Posterior cingulate gyrus (tissue), 11 donors: ENCODE results near the gene LTC4S.
"Not testable (repeated sequence)": the region's sequence is repeated elsewhere in the genome, so short reads cannot be mapped to it uniquely, and the experiment has no call there.

Experiments
- DNase-seq, 10 donors: peaks; one replicate each; pipeline versions ENCODE4 v3.0.0 to v3.0.0-alpha.2; 2020 to 2021; ENCODE audit warnings: mixed read lengths in 3 of 10
- intact Hi-C: fragments of 100-400 bp; cut with DNase I; formaldehyde crosslinking; loops from one replicate; pipeline ENCODE4 v1.15.1; 2023

Gene LTC4S

DNA sequence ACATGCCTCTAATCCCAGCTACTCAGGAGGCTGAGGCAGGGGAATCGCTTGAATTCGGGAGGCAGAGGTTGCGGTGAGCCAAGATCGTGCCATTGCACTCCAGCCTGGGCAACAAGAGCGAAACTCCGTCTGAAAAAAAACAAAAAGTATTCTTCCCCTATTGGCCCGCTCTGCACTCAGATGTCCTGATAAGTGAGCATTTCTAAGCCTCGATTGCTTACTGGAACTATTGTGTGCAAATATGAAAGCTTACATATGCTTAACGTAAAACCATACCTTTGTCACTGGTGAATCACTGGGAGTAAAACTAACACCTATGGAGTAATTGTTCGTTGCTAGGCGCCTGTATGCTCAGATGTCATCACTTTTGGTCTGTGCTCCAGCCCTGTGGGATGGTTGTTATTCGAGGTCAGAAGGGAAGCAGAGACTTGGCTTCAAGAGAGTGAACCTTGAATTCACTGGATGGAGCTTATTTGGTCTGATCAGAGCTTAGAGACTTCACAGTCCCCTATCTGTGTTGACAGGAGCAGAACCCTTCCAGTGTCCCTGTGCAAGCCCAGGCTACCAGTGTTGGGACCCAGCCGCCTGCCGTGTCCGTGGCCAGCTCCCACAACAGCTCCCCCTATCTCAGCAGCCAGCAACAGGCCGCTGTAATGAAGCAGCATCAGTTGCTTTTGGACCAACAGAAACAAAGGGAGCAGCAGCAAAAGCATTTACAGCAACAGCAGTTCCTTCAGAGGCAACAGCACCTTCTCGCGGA lies 25.3 kb upstream of the LTC4S start:
- intact Hi-C loops, result no loop called here
- DNase-seq, result peak in 3 of 10 donors; percentile 31 to 82 (median 71)

DNA sequence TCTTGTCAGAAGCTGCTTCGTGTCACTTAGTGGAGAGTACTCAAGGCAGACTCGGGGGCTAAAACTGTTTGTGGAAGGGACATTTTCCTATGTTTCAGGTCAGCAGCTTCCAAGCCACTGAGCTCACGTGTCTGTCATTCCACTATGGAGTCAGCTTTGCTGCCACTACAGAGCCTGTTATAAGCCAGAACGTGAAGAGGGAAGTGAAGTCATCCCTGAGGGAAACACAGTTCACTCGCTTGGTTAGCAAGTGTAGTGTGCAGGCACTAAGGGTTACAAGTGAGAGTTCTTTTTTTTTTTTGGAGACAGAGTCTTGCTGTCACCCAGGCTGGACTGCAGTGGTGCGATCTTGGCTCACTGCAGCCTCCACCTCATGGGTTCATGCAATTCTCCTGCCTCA lies 24.5 kb upstream of the LTC4S start:
- intact Hi-C loops, result no loop called here
- DNase-seq, result peak in 1 of 10 donors; percentile 5

DNA sequence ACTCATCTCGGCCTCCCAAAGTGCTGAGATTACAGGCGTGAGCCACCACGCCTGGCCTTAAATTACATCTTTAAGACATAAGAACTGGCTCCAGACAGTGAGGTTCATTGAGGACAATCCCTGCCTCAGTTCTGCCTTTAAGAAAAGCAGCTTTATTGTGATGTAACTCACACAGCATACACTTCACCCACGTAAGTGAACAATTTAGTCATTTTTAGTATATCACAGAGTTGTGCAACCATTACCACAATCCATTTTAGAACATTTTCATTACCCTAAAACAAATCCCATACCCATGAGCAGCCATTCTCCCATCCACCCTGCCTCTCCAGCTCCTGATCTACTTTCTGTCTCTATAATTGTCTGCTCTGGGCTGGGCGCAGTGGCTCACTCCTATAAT lies 24.0 kb upstream of the LTC4S start:
- intact Hi-C loops, result no loop called here
- peak in 1 of 10 donors; percentile 9 for DNase-seq

DNA sequence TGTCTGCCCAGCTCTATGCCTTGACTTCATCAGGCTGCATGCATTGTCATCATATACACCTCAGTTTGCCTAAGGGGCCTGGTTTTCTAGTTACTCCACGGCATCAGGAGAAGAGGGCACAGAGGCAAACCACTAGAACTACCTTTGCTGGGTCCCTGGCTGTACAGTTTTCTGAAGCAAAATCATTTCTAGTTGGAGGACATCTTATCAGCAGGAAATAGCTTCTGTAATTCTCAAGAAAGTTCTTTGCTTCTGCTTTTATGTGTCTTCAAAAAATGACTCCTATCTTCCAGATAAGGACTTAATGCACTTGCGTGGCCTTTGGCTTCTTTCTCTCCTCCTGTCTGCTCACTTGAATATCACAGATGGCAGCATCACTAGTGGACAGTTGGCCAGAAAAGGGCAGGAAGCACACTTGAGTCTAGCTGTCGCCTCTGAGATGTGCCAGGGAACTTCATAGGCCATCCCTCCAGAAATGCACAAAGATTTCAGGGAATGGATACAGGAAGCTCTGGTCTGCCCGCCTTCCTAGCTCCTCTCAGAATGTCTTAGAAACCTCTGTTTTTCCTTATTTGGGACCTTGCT lies 22.4 kb upstream of the LTC4S start:
- peak in 1 of 10 donors; percentile 10 for DNase-seq
- intact Hi-C loops, result no loop called here

DNA sequence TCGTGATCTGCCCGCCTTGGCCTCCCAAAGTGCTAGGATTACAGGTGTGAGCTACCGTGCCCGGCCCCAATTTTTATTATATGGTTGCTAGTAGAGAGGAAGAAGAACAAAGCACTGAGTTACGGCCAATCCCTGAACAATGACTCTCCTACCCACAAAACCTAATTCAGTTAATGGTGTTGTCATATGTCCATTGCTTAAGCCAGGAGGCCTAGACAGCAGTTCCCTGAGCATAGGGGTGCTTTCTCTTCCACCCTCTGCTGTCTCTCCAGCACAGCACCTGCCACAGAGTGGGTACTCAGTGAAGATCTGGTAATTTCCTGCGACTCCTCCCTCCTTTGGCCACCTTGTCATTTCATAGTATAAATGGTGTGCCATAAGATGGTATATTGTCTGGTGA lies 21.4 kb upstream of the LTC4S start:
- peak in 2 of 10 donors; percentile 4 to 17 for DNase-seq
- intact Hi-C loops, result no loop called here

DNA sequence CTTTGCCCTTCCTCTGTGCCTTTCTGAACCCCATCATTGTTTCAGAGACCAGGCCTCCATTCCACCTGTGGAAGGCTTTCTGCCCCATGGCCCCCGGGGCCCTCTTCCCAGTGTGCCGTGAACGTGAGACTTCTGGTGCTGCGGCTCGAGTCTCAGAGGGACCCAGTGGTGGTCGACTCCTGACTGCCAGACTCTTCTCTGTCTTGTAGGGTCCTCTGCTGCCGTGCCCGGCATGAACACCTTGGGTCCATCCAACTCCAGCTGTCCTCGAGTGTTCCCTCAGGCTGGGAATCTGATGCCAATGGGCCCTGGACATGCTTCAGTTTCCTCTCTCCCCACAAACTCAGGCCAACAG lies 20.1 kb upstream of the LTC4S start:
- intact Hi-C loops, result no loop called here
- DNase-seq, result peak in 1 of 10 donors; percentile 19

DNA sequence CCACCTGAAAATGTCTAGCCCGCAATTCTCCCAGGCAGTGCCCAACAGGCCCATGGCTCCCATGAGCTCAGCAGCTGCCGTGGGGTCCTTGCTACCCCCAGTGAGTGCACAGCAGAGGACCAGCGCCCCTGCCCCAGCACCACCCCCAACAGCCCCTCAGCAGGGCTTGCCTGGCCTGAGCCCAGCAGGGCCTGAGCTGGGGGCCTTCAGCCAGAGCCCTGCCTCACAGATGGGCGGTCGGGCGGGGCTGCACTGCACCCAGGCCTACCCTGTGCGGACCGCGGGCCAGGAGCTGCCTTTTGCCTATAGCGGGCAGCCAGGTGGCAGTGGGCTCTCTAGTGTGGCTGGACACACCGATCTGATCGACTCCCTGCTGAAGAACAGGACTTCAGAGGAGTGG lies 19.3 kb upstream of the LTC4S start:
- DNase-seq, result peak in 2 of 10 donors; percentile 39 to 79
- intact Hi-C loops, result no loop called here

DNA sequence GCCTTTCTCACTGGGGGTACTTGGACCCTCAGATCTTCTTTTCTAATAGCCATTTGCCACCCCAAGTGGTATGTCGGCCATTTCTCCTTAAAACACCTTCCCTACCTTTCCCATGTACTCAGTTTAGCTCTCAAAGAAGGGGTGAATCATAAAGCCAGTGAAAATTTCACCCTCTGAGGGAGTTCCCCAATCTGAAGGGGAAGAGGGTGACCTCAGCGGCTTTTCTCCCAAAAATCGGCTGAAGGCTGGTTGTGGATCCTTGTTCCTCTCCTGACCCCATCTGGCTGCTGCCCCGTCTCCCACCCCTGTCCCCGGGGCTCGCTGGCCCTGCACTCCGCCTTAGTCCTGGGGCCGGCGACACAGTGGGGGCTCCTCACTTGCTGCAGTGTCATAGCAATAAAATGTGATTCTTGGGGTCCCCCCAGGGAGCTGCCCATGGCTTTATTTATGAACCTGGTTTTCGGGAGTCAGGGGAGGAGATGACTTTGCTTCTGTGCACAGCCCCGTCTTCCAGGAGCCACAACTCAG lies 17.3 kb upstream of the LTC4S start:
- intact Hi-C loops, result no loop called here
- DNase-seq, result peak in 1 of 10 donors; percentile 75

DNA sequence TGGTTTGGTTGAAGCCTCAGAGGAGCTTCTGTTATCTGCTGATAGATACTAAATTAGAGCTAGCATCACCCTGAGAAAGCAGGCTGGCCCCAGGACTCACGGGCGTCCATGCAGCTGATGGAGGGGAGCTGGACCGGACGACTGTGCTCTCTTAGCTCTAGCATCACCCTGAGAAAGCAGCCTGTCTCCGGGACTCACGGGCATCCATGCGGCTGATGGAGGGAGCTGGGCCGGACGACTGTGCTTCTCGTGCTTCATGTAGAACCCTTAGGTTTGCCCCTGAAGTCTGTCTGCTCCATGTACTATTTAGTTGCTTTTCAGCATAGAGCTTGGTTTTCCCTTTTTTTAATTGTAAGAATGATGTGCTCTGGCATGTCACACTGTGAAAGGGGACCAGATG lies 16.3 kb upstream of the LTC4S start:
- peak in 2 of 10 donors; percentile 33 to 71 for DNase-seq
- intact Hi-C loops, result no loop called here

DNA sequence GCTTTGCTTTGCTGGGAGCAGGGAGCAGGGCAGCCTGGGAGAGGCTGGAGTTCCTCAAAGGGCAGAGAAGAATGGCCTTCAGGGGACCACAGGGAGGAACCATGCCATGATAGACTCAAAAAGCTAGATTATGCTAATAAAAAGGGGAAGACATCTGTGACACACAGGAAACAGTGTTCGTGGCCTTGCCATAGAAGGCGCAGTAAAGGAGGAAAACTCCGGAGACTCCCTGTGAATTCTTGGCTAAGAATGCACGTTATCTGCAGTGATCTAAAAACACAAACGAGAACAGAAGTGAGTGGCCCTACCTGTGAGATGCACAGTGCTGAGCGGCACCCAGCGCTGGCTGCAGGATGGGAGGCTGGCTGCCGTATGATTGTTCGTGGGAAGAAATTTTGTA lies 15.9 kb upstream of the LTC4S start:
- DNase-seq, result peak in 2 of 10 donors; percentile 67 to 68
- intact Hi-C loops, result no loop called here

DNA sequence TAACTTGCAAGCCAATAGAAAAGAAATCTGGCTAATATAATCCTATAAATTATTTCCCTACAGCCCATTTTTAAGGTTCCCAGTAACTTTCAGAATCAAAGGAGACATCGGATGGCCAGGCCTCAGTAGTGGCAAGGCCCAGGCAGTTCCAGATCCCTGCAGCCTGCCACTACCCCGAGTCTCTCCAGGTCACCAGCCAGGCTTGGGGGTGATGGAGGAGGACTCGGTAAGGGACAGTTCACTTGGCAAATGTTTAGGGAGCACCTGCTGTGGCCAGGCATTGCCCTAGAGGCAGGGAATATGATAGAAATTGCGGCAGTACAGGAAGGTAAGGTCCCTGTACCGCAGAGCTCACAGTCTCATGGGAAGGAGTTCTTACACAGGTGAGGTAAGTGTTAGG lies 15.2 kb upstream of the LTC4S start:
- intact Hi-C loops, result no loop called here
- DNase-seq, result peak in 1 of 10 donors; percentile 52

DNA sequence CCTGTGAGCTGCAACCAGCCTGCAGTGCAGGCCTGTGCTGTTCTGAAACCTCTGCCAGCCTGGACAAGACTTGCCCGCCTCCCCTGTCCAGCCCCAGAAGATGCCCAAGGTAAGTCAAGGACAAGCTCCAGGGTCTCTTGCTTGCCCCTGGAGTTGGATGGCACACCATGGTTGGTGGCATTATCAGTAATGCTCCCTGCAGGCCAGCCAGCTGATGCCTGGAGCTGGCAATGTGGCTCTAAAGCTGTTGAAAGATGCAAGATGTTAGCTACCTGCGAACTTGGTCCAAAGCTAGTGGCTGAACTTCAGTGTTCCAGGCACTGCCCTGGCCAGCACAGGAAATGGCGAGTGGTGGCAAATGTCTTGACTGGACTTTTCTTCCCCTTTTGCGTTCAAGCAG lies 14.0 kb upstream of the LTC4S start:
- peak in 2 of 10 donors; percentile 16 to 46 for DNase-seq
- intact Hi-C loops, result no loop called here

DNA sequence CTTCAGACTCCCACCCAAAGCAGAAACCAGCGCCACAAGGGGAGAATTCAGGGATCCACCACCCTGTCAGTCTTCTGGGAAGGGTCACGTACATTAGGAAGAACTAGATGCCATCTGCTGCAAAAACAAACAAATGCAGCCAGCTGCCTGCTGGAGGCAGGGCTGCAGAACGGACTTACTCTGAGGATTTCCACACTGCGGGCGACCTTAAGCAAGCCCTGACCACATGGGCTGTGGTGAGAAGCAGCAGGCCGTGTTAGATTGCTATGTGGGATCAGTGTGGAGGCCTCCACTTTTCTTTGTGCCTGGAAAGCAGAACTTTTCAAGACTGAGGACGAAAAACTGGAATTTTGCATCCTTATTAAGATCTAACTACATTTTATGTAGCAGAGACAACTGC lies 13.4 kb upstream of the LTC4S start:
- intact Hi-C loops, result no loop called here
- DNase-seq, result peak in 2 of 10 donors; percentile 22 to 46

DNA sequence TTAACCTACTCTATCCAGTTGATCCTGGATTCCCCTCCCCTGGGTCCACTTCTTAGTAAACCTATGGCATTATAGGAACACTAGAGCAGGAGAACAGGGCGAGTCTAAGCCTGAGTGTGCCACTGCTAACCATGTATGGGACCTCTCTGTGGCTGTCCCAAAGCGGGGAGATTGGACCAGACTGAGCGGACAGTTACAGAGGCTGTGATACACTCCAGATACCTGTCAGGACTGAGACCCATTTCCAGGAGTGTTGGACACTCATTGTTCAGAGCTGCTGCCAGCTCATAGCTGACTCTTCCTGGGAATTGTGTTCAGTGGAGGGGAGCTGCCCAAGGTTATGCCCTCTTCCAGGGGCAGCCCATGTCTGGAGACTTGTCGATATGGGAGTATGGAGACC lies 11.9 kb upstream of the LTC4S start:
- intact Hi-C loops, result no loop called here

DNA sequence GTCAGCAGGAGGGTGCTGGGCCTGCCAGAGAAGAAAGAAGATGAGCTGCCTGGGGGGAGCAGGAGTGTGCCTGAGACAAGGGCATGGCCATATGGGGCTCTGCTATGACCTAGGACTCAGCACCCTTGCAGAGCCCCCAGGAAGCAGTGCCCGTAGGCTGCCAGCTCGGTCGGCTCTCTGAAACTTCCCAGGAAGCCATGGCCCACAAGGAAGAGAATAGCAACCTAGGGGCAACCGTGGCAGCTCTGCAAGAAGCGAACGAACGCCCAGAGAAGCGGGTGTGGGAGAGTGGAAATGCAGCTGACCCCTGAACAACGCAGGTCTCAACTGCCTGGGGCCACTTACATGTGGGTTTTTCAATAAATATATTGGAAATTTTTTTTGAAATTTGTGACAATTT lies 10.7 kb upstream of the LTC4S start:
- intact Hi-C loops, result no loop called here
- DNase-seq, result no peak

More for the DNA sequence above, 11.9 kb upstream of the LTC4S start:
- peak in 1 of 10 donors; percentile 13 for DNase-seq

DNA sequence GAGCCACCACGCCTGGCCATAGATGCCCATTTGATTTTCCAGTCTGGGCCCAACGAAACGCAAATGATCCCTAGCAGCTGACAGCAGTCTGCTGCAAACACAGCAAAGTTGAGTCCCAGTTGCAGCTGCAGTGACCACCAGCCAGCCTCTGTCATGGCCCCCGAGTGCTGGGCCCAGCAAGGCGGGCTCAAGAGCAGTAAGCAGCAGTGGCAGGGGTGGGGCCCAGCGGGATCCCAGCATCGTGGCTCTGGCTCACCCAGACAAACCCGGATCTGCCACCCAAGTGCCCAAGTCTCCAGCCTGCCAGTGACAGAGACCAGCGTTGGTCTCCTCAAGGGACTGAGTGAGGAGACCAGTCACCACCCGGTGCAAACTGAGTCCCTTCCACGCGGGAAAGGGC lies 6.9 kb upstream of the LTC4S start:
- DNase-seq, result peak in 2 of 10 donors; percentile 42 to 73

DNA sequence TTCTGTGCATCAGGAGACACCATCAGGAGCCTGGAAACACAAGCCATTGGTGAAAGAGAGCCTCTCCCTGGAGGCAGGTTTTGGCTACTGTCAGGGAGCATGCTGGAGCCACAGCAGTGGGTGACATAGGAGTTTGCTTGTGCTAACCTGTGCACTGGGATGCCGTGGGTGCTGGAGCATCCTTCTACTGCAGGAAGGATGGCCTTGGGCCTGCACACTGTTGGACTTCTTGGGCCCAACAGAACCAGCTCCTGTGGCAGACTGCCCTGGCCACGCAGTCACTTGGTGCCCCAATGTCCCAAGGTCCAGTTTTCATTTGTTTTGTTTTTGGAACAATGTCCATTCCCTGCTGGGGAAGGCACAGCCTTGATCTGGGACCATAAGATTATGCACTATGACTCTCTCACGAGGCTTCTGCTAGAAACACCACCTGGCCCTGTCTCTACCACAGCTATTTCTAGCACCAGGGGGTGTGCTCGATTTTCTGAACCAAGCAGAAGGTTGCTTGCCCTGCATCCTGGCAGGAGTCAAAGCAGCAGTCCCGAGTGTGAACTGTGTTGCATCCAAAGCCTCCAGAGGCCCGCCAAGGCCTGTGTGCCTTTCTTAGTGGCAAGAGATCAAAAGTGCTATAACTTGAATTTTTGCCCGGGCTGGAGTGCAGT lies 5.5 kb upstream of the LTC4S start:
- intact Hi-C loops, result no loop called here
- peak in 1 of 10 donors; percentile 30 for DNase-seq

More for the DNA sequence above, 6.9 kb upstream of the LTC4S start:
- intact Hi-C loops, result no loop called here

DNA sequence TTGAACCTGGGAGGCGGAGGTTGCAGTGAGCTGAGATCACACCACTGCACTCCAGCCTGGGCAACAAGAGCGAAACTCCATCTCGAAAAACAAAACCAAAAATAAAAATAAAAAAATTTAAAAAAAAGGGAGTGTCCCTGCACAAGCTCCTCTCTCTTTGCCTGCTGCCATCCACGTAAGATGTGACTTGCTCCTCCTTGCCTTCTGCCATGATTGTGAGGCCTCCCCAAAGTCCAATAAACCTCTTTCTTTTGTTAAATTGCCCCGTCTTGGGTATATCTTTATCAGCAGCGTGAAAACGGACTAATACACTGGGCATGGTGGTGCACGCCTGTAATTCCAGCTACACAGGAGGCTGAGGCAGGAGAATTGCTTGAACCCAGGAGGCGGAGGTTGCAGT lies 4.5 kb upstream of the LTC4S start:
- DNase-seq, intact Hi-C loops: not testable (repeated sequence)

DNA sequence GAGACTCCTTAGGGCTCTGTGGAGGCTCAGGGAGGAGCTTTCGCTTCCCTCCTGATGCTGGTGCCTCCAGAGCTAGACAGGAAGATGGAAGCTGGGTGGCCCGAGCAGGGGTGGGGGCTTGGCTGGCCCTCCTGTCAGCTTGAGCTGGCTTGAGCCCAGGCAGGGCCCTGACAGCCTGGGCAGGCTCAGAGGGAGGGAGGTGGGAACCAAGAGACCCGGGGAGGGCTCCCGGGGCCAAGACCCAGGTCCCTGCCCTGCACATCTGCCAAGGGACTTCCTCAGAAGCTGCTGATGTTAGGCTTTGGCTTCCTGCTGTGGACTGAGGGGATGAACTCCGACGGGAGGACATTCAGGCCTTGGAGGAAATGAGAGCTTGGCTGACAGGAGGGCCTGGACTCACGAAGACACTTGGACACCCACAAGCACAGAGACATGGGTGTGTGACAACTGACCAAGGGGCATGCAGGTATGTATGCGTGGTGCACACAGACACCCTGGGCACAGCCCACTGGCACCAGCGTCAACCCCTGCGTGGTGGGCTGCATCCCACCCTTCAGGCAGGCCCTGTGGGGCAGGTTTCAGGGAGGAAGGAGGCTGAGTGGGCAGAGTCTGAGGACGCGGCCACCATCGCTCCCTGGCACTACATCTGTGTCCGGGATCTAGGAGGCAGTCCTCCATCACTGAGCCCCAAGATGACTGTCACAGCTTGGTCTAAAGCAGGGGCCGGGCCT lies 1.7 kb upstream of the LTC4S start:
- intact Hi-C loops, result no loop called here
- peak in 3 of 10 donors; percentile 66 to 86 (median 83) for DNase-seq

DNA sequence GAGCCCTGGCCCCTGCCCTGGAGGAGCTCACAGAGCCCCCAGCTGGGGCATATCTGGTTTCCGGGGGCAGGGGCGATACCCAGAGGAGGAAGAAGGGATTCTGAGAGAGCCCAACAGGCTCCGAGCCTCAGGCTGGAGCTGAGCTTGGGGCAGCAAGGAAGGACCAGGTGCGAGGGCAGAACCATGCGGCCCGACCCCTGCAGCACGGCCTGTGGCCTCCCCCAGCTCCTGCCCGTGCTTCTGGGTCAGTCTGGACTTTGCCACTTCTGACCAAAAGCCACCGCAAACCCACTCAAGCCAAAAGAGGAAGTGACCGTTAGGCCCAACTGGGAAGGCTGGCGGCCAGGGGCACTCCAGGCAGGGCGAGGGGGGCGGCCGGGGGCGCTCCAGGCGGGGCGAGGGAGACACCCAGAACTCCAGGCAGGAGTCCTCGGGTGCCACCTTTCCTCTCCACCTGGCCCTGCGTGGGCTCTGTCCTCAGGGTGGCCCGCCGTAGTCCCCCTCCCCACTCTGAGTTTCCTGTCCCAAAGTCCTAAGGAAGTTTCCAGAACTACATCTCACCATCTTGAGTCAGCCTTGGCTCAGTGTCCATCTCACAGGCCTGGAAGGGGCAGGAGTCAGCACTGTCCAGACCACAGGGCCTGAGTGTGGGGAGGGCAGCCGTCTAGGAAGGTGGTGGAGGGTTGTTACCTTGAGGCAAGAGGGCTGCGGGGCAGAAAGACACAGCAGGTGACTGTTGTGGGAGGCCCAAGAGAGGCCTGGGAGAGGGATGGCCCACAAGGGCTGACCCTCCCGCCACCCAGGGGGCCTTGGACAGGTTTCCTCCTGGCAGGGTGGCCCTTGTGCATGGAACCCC lies 946 bp upstream of the LTC4S start:
- peak in 2 of 10 donors; percentile 67 to 69 for DNase-seq
- intact Hi-C loops, result no loop called here
